ENCODE measurements around the gene RASSF3.
"Not testable (repeated sequence)": the region's sequence is repeated elsewhere in the genome, so short reads cannot be mapped to it uniquely, and the experiment has no call there.

Gene RASSF3

DNA sequence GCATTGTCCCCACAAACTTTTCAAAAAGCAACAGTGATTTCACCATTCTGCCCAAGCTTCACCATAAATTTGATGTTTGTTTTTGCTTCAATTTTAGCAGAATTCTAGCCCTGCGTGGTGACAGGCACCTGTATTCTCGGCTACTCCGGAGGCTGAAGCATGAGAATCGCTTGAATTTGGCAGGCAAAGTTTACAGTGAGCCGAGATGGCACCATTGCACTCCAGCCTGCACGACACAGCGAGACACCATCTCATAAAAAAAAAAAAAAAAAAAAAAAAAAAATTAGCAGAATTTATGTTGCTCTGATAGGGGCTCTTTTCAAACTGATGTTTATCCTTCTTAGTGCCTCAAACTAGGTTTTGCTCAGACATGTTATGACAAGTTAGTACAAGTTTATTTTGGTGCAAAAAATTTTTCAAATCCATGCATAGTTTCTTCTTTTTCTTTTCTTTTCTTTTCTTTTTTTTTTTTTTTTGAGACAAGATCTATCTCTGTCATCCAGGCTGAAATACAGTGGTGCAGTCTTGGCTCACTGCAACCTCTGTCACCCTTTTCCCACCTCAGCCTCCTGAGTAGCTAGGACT, 24.3 kb downstream of the RASSF3 start:
- no peak for DNase-seq

DNA sequence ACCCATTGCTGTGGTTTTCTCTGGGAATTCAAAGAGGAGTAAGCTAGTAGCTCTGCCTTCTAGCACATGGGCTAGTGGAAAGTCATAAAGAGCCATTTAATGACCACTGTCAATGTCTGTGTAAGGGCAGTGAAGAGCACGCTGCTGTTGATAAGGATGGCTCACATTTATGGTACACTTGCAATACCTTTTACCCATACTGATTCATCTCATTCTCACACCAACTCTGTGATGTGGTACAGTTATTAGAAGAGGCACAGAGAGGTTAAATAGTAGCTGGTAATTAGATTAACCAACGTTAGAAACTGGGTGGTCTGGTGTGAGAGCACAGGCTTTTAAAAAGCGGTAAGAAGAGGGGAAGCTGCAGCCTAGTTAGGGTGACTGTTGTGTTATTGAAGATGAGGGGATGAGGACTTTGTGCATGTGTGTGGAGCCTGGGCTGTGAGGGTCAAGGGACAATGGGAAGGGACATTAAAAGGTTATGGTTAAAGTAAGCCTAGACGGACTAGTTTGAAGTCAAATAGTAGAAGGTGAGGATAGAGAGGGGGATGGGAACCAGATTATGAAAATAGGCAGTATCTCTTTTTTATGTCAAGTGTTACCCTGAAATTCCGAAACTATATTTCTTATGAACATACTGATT, 25.2 kb downstream of the RASSF3 start:
- DNase-seq = no peak

DNA sequence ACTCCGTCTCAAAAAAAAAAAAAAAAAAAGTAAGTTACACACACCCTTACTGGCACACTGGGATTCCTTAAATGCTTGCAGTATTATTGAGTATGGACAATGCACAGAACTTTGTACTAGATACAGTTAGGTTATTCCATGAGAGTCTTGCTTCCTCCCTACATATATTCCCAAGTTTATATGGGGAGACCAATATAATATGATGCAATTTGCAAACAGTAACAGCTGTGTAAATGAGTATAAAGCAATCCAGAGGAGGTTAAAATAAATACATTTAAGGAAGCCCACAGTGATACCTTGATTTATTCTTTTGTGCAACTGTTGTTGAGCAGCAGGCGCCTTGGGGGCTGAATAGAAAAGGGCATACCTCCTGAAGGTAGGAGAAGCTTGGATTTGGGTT, 26.6 kb downstream of the RASSF3 start:
- no peak for DNase-seq

DNA sequence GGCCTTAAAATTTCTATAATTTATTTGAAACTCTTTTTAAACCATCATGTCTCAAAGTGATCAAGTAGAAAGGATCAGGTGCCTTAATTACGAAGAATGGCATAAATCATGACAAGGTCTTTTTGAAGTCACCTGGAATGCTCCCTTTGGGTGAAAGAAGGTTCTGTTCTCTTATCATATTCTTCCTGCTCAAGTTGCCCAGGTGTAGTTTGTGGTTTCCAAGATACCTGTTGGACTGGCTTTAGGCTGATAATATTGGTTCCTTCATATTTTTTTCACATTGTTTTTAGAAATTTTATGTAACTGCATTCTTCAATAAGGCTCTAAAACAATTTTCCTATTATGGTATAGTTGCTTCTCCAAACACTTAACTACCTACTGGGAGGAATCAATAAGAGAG, 29.2 kb downstream of the RASSF3 start:
- no peak for DNase-seq

DNA sequence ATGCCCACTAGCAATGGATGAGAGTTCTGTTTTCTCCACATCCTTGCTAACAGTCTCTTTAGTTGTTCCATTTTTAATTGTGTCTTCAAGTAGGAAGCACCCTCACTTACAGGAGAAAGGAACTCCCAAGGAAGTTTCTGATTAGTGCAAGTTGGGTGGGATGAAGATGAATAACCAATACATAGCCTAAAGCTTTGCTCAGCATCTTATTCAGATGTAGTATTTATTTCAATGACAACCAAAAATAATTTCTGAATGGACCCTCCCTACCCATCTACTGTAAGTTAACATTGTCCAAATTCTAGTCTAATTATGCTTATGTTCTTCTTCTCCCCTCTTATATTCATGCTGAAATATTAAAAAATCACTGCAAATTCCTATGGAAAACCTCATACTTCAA, 36.0 kb downstream of the RASSF3 start:
- no peak for DNase-seq

DNA sequence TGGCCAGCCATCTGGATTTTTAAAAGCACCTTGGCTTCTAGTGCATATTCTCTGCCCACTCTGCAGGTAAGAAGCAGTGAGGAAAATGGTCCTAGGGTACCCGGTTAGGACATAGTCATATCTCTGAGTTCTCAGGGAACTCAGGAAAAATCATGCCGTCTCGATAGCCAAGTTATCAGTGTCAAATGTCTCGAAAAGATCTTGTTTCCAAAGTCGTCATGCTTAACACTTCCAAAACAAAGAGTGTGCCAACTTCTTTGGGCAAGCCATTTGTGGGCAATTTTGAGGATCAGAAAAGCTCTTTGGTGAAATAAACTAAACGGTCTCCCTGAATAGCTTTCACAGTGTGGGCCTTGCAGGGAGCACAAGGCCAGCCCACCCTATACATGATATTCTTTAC, 39.2 kb downstream of the RASSF3 start:
- DNase-seq = no peak

DNA sequence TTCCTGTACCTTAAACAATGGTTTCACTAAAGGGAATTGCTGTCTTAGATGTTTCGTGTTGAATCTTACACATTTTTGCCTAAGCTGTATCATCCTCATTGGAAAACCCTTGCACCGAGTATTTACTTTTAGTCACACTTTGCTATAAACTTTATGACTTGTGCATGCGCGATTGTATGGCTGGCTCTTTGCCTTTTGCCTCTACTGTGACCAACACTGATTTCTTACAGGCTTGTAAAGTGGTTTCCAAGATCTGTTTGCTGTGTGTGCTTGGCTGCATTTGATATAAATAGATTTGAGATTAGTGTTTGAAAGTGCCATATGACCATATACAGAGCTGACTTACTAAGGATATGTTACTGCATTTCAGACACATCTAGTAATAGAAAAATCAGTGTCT, 40.5 kb downstream of the RASSF3 start:
- DNase-seq = no peak

DNA sequence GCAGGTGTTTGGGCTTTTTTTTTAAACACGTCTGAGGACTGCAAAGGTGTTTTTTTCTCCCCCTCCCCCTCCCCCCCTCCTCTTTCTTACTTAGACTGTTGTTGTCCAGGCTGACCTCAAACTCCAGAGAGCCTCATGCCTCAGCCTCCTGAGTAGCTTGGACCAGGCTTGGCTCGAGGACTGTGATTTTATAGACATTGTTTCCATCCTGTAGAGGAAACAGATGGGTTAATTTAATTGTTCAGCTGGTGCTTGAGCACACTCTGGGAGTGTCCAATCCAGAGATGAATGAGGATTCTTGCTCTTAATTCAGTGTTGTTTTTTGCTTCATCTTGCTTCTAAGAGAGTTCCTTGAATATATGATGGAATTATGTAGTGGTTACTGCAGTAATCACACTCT, 42.1 kb downstream of the RASSF3 start:
- DNase-seq = no peak

DNA sequence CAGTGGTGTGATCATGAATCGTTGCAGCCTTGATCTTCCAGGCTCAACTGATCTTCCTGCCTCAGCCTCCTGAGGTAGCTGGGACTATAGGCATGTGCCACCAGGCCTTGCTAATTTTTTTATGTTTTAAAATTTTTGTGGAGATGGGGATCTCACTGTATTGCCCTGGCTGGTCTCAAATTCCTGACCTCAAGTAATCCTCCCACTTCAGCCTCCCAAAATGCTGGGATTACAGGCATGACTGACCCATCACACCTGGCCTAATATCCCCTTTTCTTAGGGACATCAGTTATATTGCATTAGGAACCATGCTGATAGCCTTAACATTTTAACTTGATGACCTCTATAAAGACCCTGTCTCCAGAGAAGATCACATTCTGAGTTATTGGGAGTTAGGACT, 42.8 kb downstream of the RASSF3 start:
- no peak for DNase-seq

DNA sequence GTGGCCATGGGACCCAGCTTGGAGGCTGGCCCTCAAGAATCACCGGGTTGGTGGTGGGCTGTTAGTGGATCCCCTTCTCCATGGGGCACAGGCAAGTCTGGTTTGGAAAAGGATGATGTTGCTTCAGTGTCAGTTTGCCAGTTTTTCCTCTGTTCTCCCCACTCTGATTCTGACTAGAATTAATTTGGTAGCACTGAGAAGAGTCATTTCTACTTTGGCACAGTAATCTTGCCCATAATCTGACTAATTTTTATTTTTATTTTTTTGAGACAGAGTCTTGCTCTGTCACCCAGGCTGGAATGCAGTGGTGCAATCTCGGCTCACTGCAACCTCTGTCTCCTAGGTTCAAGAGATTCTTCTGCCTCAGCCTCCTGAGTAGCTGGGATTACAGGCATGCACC, 43.6 kb downstream of the RASSF3 start:
- DNase-seq = not testable (repeated sequence)

DNA sequence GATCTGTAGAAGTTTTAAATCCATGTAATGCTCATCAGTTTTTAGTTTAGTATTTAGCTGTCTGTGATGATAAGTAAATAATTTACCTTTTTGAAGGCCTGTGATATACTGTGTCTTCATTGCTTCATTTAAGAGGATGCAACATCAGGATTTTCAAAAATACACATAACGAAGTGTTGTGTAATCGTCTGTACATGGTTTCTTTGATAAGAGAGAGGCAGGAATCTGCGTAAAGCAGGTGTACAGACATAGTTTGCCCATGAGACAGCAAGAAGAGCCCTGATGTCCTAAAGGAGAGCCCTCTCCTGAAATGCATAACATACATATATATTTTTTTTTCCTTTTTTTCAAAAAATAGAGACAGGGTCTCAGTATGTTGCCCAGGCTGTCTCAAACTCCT, 44.8 kb downstream of the RASSF3 start:
- DNase-seq = no peak

DNA sequence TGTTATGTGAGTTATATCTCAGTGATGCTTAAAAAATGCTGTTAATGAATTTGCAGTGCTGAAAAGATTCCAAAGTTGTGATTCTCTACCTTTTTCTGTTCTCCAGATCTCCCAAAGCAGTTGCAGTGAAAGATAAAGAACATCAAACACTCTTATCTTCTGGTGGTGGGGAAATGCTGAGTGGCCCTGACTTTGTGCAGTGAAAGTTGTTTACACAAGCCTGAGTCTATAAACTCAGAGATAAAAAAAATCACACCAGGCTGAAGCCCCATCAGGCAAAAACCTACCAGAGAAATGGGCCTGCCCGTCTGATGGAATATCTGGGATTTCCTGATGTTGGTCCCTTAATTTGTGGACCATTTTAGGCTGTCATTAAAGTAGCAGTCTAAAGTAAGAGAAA, 46.1 kb downstream of the RASSF3 start:
- no peak for DNase-seq

DNA sequence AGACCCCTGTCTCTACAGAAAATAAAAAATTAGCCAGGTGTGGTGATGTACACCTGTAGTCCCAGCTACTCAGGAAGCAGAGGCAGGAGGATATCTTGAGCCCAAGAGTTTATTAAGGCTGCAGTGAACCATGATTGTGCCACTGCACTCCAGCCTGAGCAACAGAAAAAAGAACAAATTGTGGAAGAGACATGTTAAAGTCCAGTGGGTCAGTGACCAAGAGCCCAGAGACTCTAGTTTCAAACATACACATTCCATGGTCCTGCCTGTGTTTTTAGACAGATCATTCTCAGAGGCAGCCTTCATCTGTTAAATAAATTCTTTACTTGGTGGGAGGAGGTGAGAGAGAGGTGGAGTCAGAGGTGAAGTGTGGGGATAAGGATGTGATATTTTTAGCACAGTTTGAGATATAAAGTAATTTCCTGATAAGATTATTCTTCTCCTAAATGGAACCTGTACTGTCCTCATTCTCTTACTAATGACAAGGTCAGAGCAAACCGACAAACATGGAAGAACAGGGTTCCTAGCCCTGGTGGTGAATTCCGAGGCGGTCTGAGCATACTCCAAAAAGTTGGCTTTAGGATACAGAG, 48.7 kb downstream of the RASSF3 start:
- no peak for DNase-seq

DNA sequence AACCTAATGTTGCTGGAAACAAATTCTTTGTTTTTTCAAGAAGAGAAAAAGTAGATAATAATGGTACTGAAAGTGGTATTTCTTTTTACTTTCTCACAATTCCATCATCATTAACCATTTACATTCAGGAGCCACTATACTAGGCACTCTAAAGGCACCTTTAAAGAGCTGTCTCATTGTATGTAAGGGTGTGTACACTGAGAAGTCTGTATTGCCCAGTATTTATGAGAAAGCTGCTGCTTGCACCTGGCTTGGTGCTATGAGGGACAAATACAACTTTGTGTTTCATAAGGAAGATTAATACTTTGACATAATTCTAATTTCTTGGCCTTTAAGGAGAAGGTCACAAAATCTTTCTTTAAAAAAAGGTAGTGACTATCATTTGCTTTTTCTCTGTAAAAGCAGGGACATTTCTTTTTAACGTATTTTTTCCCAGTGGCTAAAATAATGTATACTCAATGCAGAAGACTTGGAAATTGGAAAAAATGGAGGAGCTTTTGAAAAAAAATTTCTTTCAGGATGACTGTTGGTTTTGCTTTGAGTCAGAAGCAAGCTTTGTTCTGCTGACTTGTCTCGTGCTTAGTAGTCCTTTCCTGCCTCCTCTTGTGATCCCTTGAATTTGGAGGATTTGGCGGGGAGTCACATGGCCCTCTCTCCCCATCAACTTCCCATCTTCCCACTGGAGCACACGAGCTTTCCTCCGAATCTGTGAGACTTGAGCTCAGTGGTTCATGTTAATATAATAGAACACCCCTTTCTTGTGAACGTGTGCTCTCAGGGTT, 50.1 kb downstream of the RASSF3 start:
- no peak for DNase-seq

DNA sequence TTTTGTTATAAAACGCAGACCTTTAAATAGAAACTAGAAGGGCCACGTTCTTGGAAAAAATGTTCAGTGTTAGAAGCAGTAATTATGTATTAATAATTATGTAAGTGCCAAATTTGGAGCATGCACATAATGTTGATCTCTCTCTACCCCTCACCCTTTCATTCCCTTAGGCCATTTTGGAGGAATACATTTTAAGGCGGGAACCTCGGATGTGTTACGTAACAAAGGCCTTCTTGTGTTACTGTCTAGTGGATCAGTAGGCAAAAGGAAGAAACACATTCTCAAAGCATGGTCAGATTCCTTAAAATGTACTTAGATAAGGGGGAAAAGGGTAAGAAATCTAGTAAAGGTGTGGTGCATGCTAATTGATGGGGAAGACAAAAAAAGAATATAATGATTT, 52.7 kb downstream of the RASSF3 start:
- no peak for DNase-seq

DNA sequence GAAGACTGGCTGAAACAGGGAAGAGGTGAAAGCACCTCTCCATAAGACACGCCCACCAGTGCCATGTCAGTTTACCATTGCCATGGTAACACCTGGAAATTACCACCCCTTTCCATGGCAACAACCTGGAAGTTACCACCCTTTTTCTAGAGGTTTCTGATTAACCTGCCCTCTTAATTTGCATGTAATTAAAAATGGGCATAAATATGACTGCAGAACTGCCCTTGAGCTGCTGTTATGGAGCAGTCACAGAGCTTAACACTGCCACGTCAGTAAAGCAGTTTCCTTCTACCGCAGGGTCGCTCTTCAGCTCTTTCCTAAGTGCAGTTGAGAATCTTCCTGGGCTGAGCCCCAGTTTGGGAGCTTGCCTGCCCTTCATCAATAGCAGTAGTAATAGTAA, 55.2 kb downstream of the RASSF3 start:
- no peak for DNase-seq

DNA sequence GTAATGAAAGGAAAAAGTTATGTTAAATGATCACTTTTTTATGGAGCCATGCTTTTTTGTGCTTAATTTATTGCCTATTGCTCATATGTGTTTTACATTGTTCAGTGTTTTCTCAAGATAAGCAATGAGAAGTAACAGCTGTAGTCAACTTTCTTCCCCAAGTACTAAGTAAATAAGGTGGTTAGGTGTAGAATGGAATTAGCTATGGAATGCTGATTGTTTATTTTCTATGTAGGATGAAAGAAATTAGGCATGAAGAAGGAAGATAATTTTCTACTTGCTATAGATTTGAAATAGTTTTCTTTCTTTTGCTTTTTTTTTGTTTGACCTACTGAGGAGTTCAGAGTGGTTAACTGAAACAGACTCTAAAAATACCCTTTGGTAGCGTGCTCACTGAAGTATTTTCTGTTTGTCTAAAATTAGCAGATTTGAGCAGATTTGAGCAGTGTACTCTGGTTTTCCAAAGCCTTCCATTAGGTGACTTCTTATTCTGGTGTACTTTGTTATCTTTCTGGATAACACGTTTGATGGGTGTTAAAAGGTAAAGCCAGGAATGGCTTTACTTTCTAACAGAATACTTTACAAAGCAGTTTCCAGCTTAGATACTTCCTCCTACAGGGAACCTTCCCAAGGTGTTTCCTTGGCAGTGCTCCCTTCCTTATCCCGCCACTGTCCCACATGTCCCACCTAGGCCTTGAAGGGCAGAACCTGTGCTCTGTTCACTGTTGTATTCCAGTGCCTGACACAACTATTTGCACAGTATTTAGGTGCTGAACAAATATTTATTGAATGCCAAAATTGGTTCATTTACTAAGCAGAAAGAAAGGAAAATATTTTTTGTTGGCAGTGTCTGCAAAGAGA, 56.0 kb downstream of the RASSF3 start:
- DNase-seq = no peak

DNA sequence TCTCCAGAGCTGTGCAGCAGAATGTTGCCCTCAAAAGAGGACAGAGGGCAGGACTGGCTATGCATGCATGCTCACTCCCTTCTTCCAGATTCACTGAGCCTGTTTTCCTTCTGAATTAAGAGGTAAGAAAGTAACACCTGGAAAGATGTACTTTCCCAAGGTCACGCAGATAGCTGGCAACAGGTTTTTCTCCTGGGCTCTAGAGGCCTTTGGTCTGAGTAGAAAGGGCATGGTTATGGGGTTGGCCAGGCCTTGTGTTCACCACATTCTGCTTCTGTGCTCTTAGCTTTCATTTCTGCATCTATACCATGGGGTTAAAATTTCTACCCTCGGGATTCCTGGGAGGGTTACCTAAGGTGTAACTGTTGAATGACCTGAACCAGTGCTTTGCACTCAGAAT, 57.5 kb downstream of the RASSF3 start:
- no peak for DNase-seq

DNA sequence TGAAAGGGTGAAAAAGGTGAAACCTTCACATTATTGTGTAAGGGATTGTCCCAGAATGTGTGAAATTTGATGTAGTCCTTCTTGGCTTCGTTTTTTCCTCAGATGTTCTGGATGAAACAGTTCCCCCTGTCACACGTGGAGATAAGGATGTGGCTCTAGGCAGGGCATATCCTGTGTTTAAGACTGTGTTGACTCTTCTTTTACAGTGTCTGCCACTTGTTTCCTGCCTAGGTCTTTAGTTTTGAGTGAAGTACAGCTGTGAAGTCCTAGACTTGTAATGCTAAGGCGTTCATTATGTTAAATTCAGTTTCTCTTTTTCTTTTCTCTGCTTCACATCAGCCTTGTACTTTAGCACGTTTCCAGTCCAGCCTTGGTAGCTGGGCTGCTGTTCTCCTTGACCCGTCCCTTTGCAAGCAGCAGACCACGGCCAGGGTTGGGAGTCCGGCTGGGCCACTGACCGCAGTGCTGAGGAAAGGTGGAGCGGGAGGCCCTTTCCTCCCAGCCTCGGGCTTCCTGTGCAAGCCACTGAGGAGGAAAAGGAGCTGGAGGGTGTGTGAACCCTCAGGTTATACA, 59.1 kb downstream of the RASSF3 start:
- DNase-seq = no peak

DNA sequence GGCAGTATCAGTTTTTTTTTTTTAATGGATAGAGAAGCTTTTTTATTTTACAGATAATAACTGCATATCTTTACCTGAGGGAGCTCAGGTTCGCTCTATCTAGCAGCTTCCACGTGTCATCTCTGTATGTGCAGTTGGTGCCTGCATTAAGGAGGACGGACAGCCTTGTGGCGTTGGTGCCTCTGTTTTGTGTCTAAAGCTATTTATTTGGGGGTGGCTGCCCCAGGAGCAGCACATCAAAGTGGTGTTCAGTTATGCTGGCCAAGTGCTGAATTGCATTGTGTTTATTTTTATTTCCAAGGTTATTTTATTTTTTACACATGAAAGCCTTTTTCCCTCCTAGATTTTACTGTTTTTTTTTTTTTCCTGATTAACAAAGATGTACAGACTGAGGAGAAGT, 59.7 kb downstream of the RASSF3 start:
- no peak for DNase-seq

DNA sequence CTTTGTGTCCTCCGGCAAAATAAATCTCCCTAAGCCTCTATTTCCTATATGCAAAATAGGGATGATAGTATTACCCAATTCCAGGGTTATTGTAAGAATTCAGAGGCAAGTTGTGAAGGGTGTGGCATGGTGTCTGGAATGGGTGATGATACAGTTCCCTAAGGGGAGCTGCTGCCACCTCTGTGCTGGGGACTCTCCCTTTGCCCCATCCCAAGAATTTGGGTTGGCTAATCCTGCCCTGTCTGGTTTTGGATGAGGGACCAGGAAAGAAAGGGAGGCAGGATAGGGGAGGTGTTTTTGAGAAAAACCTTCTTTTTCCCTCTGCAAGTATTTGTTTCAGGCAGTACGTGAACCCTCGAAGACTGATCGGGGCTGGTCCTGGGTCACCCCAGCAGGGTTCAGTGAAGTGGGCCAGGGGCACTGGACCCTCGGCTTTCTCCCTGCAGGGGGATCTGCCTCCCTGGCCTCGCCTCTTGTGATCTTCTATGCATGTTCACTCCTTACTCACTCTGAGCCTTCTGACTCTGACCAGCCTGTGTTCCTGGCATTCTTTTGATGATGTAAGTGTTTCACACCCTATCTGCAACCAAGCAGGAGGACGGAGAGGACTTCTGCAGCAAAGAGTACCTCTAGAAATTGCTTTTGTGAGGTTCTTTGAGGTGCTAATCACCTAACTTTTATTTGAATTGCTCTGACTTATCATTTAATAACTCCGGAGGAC, 60.8 kb downstream of the RASSF3 start:
- no peak for DNase-seq

DNA sequence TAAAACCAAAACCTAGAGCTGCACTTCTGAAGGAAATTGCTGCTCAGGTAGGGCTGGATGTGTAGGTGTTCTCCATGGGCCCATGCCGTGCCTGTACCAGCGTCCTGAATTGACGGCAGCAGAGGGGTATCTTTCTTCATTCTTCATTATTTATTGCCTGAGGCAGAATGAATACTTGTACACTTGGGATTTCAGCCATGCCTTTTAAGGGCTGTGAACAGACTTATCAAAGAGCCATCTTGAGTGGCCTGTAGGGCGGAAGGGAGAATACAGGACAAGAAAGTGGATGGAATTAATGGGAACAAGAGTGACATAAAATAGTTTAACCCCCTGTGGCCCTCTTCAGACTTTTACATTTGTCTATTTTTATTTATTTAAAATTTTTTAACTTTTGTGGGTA, 61.4 kb downstream of the RASSF3 start:
- DNase-seq = no peak

Measured in NCI-H1436 treated with DMSO at 0.1 percent for 48 hours (cell line).